Uterus (tissue), 2 donors: ENCODE results near the gene MCM3AP.

ENCODE experiments used
- POLR2A ChIP-seq, 2 donors: fragments of 450-650 bp; IDR thresholded peaks; one replicate each; pipeline ENCODE4 v1.6.1; 2016; ENCODE audit warnings: antibody characterized with exemption in 2 of 2, mild to moderate bottlenecking in 1 of 2, moderate library complexity in 1 of 2
- TF ChIP-seq, protein P1 (sequence below), 4 experiments: fragments of 200-600 bp in 2 of 4; fragments of 450-650 bp in 2 of 4; sonication (generic) in 2 of 4; IDR thresholded peaks; one replicate each; pipeline ENCODE4 v1.5.1; 2016 to 2019; ENCODE audit warnings: antibody characterized with exemption in 4 of 4, mild to moderate bottlenecking in 2 of 4, moderate library complexity in 1 of 4

DNA sequence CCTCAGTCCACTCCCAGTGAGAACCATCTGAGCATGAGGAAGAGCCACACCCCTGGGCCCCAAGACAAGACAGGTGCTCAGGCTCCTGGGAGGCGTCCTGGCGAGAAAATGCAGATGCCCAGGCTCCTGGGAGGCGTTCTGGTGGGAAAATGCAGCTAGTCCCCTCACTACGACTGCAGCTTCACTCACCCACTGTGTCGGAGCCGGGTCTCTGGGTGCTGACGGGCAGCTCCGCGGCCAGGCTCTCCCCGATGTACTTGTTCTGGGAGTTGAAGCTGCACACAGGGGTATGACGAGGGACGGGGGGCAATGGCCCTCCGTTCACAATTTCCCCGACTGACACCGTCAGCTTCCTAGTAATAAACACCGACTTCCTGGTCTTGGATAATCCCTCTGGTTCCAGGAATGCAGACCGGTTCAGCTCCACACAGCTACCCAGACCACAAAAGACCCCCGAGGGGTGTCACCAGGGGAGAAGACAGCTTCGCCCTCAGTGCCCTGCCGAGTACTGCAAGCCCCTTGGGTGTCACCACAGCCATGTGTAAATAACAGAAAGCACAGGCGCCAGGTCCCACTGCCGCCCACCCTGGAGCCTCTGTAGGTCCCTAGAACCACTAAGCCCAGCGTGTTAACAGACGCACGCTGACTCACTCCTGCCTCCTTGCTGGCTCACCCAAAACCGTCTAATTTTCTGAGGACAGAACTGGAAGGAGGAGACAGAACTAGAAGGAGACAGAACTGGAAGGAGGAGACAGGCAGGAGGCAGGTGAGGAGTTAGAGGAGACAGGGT, 19.5 kb downstream of the MCM3AP start:
- TF ChIP-seq, protein P1, sequence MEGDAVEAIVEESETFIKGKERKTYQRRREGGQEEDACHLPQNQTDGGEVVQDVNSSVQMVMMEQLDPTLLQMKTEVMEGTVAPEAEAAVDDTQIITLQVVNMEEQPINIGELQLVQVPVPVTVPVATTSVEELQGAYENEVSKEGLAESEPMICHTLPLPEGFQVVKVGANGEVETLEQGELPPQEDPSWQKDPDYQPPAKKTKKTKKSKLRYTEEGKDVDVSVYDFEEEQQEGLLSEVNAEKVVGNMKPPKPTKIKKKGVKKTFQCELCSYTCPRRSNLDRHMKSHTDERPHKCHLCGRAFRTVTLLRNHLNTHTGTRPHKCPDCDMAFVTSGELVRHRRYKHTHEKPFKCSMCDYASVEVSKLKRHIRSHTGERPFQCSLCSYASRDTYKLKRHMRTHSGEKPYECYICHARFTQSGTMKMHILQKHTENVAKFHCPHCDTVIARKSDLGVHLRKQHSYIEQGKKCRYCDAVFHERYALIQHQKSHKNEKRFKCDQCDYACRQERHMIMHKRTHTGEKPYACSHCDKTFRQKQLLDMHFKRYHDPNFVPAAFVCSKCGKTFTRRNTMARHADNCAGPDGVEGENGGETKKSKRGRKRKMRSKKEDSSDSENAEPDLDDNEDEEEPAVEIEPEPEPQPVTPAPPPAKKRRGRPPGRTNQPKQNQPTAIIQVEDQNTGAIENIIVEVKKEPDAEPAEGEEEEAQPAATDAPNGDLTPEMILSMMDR (IDR thresholded peaks at IDR 0.05), result no peak
- TF ChIP-seq POLR2A (IDR thresholded peaks at IDR 0.05), result no peak
